Erythroblast (primary cell): Measurements from ENCODE around the gene LMCD1.

Source experiments
- GATA1 ChIP-seq: IDR thresholded peaks from 2 replicates; pipeline ENCODE4 v1.6.1; 2011; ENCODE audit warnings: low read depth, mild to moderate bottlenecking, control low read depth, low read length, moderate library complexity
- POLR2A ChIP-seq: IDR thresholded peaks from 2 replicates; pipeline ENCODE4 v1.6.1; 2011; ENCODE audit warnings: mild to moderate bottlenecking, low read length

DNA sequence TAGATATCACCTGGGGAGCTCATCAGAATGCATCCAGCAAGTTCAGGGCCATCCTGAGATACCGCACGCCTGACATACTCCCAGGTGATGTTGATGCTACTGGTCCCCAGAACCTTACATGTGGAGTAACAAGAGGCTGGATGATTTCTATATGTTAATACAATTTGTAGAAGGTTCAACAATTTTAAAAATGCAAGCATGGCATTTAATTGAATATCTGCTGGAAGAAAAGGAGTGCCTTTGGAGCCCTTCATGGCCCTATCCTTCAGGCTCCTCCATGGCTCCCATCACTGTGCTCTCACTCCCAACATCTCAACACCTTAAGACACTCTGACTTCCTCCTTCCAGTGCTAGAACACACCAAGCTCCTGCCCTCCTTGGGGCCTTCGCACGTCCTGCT, 36.6 kb downstream of the LMCD1 start:
- TF ChIP-seq POLR2A (no peak), GATA1 (no peak)
